Stimulated activated CD8-positive, alpha-beta memory T cell treated with anti-CD3 and anti-CD28 coated beads, Interleukin-7, amount 100 ng/mL, for 48 hours (primary cell): ENCODE data around the gene NISCH.

Experiments
- DNase-seq, 2 donors: peaks; one replicate each; pipeline ENCODE4 v3.0.0-alpha.2; 2020; ENCODE audit warnings: low read depth in 1 of 2; ENCODE audit errors: extremely low read depth in 1 of 2

The NISCH gene

GRCh38 chr3:52488746-52489145, 33.3 kb downstream of the NISCH start:
- DNase-seq = no peak

DNA sequence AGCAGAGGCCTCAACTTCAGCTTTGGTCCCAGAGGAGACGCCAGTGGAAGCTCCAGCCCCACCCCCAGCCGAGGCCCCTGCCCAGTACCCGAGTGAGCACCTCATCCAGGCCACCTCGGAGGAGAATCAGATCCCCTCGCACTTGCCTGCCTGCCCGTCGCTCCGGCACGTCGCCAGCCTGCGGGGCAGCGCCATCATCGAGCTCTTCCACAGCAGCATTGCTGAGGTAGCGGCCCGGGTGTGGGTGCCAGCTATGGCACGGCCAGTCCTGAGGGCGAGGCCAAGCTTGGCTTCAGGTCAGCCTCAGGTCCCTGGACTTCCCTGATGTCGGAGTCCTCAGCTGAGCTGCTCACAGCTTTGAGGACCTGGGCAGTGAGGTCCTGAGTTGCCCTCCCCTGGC, 34.0 kb downstream of the NISCH start:
- no peak for DNase-seq

DNA sequence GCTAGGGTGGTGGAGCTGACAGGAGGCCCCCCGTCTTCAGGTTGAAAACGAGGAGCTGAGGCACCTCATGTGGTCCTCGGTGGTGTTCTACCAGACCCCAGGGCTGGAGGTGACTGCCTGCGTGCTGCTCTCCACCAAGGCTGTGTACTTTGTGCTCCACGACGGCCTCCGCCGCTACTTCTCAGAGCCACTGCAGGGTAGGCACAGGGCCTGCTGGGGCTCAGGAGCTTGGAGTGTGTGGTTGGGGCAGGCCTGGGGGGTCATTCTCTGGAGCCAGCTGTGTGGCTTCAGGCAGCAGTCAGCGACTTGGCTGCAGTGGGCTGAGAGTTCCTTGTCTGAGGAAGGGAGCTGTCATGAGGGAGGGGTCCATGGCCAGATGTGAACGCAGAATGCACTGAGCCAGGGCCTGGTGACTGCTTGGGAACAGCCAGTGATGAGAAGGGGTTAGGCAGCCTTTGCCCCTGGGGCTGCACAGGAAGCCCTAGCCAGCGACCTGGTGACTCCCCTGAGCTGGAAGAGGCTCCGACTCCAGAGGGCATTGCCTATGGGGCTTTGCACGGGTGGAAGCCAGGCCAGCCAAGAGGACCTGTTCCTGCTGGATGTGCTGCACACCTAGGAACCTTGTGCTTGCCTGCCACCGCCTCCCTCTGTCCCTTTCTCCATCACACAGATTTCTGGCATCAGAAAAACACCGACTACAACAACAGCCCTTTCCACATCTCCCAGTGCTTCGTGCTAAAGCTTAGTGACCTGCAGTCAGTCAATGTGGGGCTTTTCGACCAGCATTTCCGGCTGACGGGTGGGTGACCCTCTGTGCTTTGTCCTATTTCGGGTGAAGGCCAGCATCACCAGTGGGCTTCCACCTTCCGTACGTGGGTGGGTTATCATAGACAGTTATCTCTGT, 34.9 kb downstream of the NISCH start:
- DNase-seq = no peak

DNA sequence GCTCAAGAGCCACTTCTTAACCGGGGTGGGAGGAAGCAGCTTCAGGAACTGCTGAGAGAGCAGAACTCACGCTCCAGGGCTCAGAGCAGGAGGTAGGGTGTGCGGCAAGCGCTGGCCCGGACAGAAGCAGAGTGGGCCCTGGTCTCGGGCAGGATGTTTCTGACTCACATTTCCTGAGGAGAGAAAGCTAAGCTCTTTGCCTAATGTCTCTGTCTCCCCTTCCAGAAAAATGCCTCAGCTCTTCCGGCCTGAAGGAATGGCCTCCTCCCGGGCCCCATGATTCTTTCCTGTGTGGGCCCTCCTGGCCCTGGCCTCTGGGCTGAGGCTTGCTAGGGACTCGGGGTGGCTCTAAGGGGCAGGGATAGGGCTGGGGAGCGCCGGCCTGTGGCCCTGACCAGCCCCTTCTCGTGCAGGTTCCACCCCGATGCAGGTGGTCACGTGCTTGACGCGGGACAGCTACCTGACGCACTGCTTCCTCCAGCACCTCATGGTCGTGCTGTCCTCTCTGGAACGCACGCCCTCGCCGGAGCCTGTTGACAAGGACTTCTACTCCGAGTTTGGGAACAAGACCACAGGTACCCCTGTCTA, 35.6 kb downstream of the NISCH start:
- DNase-seq = no peak

- no peak for DNase-seq
Observed at GRCh38 chr3:52492059-52492458, 36.7 kb downstream of the NISCH start.

- no peak for DNase-seq
Observed at GRCh38 chr3:52493232-52494017, 38.0 kb downstream of the NISCH start.

GRCh38 chr3:52494445-52494844, 39.0 kb downstream of the NISCH start:
- no peak for DNase-seq

DNA sequence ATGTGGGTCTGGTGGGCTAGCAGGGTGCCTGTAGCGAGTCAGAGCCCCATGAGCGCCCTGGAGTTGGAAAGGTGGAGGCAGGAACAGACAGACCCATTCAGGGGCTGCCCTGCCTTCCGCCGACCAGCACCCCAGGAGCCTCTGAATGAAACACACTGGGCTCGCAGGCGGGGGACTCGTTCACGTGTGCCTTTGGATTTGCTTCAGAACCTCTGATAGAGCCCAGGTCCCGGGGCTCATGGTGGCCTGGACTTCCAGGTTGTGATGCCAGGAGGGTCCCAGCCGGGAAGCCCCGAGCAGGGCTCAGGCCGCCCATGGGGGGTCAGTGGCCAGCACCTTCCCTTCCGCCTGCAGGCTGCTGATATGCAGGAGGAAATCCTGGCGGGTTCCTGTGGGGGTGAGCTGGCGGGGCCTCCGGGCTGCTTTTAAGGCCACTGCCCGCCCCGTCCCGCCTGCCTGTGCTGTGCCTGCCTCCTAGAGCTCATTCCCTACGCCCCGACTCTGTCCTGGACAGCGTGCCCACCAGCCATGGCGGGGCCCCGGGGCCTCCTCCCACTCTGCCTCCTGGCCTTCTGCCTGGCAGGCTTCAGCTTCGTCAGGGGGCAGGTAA, 39.6 kb downstream of the NISCH start, which contains the start of gene STAB1:
TSS of gene STAB1 (plus strand) at position 453 of the 610 bp plus-strand sequence. CDS start at position 529, 76 bp downstream.
- DNase-seq = no peak

DNA sequence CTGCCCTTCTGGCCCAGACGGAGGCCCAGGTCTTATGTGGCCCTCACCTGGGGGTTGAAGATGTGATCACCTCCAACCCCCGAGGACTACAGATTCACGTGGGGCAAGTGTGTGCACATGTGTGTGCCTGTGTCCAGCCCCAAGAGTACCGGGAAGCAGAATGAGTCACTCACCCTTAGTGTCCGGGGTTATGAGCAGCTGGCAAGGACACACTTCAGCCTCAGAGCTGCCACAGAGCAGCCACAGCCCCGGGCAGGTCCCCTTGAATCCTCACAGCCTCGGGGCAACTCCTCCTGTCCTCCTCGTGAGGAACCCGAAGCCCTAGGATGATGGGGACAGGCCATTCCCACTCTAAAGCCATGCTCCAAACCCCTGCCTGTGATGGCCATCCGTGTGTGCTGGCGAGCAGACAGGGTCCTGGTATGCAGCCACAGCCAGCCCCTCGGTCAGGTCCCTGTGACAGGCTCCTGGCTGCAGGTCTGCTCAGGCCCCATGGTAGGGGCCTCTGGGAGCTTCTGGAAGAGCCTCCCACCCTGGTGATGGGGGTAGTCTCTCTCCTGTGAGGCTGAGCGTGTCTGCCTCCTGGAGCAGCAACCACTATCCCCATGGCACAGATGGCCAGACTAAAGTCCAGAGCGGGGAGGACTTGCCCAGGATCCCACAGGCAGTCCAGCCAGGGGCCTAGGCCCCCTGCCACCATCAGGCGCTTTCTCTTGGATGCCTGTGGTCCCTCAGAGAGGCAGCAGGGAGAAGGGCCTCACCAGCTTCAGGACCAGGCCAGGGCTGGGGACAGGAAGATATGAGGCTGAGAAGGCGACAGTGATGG, 40.6 kb downstream of the NISCH start:
- no peak for DNase-seq

DNA sequence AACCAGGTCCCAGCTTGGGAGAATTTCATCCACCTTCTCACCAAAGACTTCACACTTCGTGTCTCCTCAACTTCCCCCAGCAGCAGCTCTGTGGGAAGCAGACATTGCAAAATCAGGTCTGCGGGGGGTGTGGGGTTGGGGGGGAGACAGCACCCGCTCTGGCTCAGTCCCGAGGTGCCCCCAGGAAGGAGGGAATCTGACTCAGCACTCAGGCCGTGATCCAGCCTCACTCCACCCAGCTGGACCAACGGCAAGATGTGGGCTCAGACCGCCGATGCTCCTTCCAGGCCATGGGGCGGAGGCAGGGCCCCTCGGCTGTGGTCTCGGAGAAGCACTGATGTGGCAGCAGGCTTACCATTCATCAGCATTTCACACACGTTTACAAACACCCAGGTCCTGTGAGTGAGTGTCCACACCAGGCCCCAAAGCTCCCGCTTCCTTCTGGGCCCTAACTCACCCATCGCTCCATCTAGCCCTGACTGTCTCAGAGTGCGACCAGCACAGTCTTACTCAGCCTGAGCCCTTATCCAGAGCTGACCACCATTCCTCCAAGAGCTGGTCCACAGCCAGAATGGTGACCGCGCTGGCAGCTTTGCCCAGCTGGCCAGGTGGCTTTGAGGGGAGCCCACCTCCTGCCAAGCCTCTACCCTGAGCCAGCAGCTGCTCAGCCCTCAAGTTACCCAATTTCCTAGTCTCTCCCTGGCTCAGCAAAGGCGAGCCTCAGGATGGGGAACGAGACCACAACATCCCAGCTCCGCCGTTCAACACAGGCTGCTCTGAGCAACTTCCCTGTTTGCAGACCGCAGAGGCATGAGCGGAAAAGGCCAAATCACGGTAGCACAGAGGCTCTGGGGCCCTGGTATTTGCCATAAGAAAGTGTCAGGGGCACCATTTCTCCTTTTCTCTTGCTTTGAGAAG, 43.0 kb downstream of the NISCH start:
- DNase-seq = no peak

DNA sequence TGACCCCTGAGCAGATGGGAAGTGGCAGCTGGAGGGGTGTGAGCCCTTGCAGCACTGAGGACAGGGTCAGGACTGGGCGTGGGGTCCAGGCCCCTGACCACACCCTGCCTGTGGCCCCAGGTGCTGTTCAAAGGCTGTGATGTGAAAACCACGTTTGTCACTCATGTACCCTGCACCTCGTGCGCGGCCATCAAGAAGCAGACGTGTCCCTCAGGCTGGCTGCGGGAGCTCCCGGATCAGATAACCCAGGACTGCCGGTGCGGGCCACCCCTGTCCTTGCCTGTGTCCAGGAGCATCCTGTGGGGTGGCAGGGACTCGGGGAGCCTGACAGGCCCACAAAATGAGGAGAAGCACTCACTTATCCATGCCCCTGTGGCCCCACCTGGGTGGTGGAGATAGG, 45.6 kb downstream of the NISCH start:
- no peak for DNase-seq

DNA sequence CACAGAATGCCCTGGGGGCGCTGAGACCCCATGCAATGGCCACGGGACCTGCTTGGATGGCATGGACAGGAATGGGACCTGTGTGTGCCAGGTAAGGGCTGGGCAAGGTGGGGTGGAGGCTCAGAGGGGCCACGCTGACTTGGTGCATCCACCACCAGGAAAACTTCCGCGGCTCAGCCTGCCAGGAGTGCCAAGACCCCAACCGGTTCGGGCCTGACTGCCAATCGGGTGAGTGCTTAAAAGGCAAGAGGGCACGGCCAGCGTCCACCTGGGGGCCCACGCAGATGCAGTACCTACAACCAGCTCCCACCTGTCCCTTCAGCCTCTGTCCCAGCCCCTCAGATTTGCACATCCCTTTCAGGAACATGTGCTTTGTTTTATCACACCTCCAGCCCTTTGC, 46.6 kb downstream of the NISCH start:
- DNase-seq = no peak

DNA sequence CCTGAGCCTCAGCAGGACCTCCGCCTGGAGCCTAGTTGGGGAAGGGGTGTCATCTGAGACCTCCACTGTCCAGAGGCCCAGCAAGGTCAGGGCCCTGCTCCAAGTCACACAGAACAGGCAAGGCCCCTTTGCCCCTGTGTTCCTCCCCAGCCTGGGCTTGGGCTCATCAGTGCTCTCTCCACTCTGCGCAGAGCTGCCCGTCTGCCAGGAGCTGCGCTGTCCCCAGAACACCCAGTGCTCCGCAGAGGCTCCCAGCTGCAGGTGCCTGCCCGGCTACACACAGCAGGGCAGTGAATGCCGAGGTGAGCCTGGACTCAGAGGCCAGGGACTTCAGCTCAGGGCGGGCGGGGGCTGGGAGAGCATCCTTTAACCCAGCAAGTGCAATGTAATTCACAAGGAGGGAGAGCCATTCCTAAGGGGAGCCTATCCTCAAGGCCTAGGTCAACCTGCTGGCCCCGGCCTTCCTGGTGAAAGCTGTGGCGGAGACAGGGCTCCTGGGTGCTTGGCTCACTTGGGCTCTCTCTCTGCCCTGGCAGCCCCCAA, 47.5 kb downstream of the NISCH start:
- DNase-seq = no peak

- DNase-seq = no peak
Observed at GRCh38 chr3:52503788-52504424, 48.5 kb downstream of the NISCH start.

GRCh38 chr3:52504977-52505376, 49.6 kb downstream of the NISCH start:
- no peak for DNase-seq

DNA sequence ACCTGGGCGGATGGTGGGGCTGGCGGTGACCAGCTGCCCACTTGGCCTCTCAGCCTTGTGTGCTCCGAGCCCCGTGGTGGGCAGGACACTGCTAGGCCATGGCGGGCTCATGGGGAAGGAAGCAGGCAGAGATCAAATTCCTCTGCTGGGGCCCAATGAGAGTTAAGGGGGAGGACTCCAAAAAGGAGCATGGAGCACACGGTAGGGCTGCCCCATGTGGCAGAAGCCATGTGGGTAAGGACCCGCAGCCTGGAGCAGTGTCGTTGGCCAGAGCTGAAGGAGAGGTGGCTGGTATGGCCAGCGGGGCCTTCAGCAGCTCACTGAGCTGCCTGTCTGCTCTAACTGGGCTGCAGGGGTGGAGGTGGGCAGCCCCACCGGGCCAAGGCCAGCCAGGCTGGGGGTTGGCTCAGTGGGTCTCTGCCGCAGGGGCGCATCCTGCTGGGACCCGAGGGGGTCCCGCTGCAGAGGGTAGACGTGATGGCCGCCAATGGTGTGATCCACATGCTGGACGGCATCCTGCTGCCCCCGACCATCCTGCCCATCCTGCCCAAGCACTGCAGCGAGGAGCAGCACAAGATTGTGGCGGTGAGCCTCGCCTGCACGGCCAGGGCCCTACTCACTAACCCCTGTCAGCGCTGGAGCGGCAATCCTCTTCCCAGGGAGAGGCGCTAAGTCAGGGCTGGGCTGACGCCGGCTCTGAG, 51.0 kb downstream of the NISCH start:
- DNase-seq = no peak

DNA sequence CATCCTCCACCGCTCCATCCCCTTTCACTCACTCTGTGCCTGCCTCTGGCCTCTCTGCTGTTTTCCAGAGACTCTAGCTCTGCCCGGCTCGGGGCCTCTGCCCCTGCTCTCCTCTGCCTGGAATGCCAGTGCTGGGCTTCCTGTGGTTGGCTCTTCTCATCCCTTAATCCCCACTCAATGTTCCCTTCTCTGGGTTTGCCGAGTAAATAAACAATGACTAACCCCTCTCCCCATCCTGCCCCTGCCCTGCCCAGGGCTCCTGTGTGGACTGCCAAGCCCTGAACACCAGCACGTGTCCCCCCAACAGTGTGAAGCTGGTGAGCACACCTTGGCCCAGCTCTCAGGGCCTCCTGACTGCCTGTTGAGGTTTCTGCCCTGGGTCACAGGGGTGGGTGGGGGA, 52.0 kb downstream of the NISCH start:
- no peak for DNase-seq
